Measurements from ENCODE around the gene SMG7. TPM values are rescaled to one million over a fixed set of nuclear protein-coding genes. Genes with fewer than 3 reads are reported as not detected.

SMG7 gene
- total and polyA plus RNA-seq, 2 donors (not counting 3 experiments of a cell fraction or from before 2014, with no cell fraction given) = 25.4 to 47.1 TPM

GRCh38 chr1:183575606-183576005 is 103.3 kb downstream of the SMG7 start:
- intact Hi-C loops (cut with micrococcal nuclease) (no loop called here), dilution Hi-C loops (cut with MboI; ENCODE audit: extremely low pct_ligation_motif_present, low sequenced_read_pairs) (no loop called here)
- H3K36me3 ChIP-seq (ENCODE audit: control insufficient read depth in 2 of 2, extremely low read depth in 1 of 2, insufficient read depth in 2 of 2, low read length in 2 of 2) = no peaks in the 10 kb centered on the region
- H4K20me1 ChIP-seq (replicated peaks; ENCODE audit: control insufficient read depth, extremely low read depth, insufficient read depth, low read length) = no peaks in the 10 kb centered on the region
- DNase-seq (ENCODE audit: low read depth, low spot score) = no peak
- POLR2A ChIA-PET = no interaction called here
- BruUV-seq (replicated peaks) = no TSS peak
- H3K4me2 ChIP-seq (ENCODE audit: insufficient read depth, low read length) = no peak overlapping the region
- no peak overlapping the region for H3K9ac ChIP-seq (replicated peaks; ENCODE audit: extremely low read depth, insufficient read depth, low read length)
- H3K27me3 ChIP-seq (ENCODE audit: control insufficient read depth in 2 of 2, insufficient read depth in 2 of 2, low read length in 2 of 2) = no peaks in the 10 kb centered on the region
- no peaks in the 10 kb centered on the region for H3K9me1 ChIP-seq (replicated peaks; ENCODE audit: control insufficient read depth, extremely low read depth, insufficient read depth, low read length)
- FAIRE-seq = no peak
- H3K9me3 ChIP-seq (replicated peaks; ENCODE audit: control insufficient read depth, insufficient read depth, low read length) = no peaks in the 10 kb centered on the region
- H3K27ac ChIP-seq (ENCODE audit: insufficient read depth, low read depth, low read length) = no peak overlapping the region
- no peaks in the 10 kb centered on the region for H3K4me1 ChIP-seq (ENCODE audit: control insufficient read depth, extremely low read depth, insufficient read depth, low read length)
- TF ChIP-seq MAX (IDR thresholded peaks at IDR 0.05; ENCODE audit: insufficient read depth, insufficient read length) = no peak
- TF ChIP-seq CTCF (IDR thresholded peaks at IDR 0.05; ENCODE audit: extremely low read depth in 1 of 2, insufficient read depth in 1 of 2, low read depth in 1 of 2, low read length in 2 of 2) = no peak
- no peak for TF ChIP-seq EZH2 (IDR thresholded peaks at IDR 0.05; ENCODE audit: borderline replicate concordance, low read depth, low read length, severe bottlenecking)
- no peak for TF ChIP-seq POLR2A (IDR thresholded peaks at IDR 0.05; ENCODE audit: low read depth, low read length)
- TF ChIP-seq GATA2 (IDR thresholded peaks at IDR 0.05; ENCODE audit: insufficient read depth, insufficient read length, low read depth, low read length) = no peak
- no peak for TF ChIP-seq FOS (IDR thresholded peaks at IDR 0.05; ENCODE audit: borderline replicate concordance, insufficient read depth, low read length)
- H3K4me3 ChIP-seq (replicated peaks in 1 of 3; ENCODE audit: insufficient read depth in 1 of 3, low read depth in 1 of 3, low read length in 3 of 3) = no peak overlapping the region
- CTCF ChIA-PET = interaction anchor here (1.0 kb wide), 1 partner anchor 34 kb away, joined by 4 read pairs; no protein-coding TSS in a partner anchor
- H3K79me2 ChIP-seq (ENCODE audit: control insufficient read depth, insufficient read depth, low read length) = no peaks in the 10 kb centered on the region
- no peak overlapping the region for H2AFZ ChIP-seq (ENCODE audit: low read depth, low read length)

- no peak overlapping the region for H3K27ac ChIP-seq (ENCODE audit: insufficient read depth, low read depth, low read length)
- ChIA-PET CTCF (no interaction called here), POLR2A (no interaction called here)
- H3K4me2 ChIP-seq (ENCODE audit: insufficient read depth, low read length) = no peak overlapping the region
- TF ChIP-seq POLR2AphosphoS5 (IDR thresholded peaks at IDR 0.05; ENCODE audit: insufficient read depth, low read depth, low read length) (no peak), MAX (IDR thresholded peaks at IDR 0.05; ENCODE audit: insufficient read depth, insufficient read length) (no peak), FOS (IDR thresholded peaks at IDR 0.05; ENCODE audit: borderline replicate concordance, insufficient read depth, low read length) (no peak), GATA2 (IDR thresholded peaks at IDR 0.05; ENCODE audit: insufficient read depth, insufficient read length, low read depth, low read length) (no peak), MYC (IDR thresholded peaks at IDR 0.05; ENCODE audit: low read depth, low read length) (no peak), POLR2A (IDR thresholded peaks at IDR 0.05; ENCODE audit: low read depth, low read length) (no peak), EZH2 (IDR thresholded peaks at IDR 0.05; ENCODE audit: borderline replicate concordance, low read depth, low read length, severe bottlenecking) (no peak), CTCF (IDR thresholded peaks at IDR 0.05; ENCODE audit: extremely low read depth in 1 of 2, insufficient read depth in 1 of 2, low read depth in 1 of 2, low read length in 2 of 2) (no peak), JUN (IDR thresholded peaks at IDR 0.05; ENCODE audit: borderline replicate concordance, insufficient read depth, insufficient read length, low read depth) (no peak)
- no peak overlapping the region for H2AFZ ChIP-seq (ENCODE audit: low read depth, low read length)
- H3K4me1 ChIP-seq (ENCODE audit: control insufficient read depth, extremely low read depth, insufficient read depth, low read length) = no peaks in the 10 kb centered on the region
- no peaks in the 10 kb centered on the region for H4K20me1 ChIP-seq (replicated peaks; ENCODE audit: control insufficient read depth, extremely low read depth, insufficient read depth, low read length)
- no peaks in the 10 kb centered on the region for H3K9me1 ChIP-seq (replicated peaks; ENCODE audit: control insufficient read depth, extremely low read depth, insufficient read depth, low read length)
- no peak for FAIRE-seq
- no peak overlapping the region for H3K9ac ChIP-seq (replicated peaks; ENCODE audit: extremely low read depth, insufficient read depth, low read length)
- H3K36me3 ChIP-seq (ENCODE audit: control insufficient read depth in 2 of 2, extremely low read depth in 1 of 2, insufficient read depth in 2 of 2, low read length in 2 of 2) = no peaks in the 10 kb centered on the region
- no peak overlapping the region for H3K4me3 ChIP-seq (replicated peaks in 1 of 3; ENCODE audit: insufficient read depth in 1 of 3, low read depth in 1 of 3, low read length in 3 of 3)
- dilution Hi-C loops (cut with MboI; ENCODE audit: extremely low pct_ligation_motif_present, low sequenced_read_pairs) (no loop called here), intact Hi-C loops (cut with micrococcal nuclease) (no loop called here)
- DNase-seq (ENCODE audit: low read depth, low spot score) = no peak
- no peaks in the 10 kb centered on the region for H3K9me3 ChIP-seq (replicated peaks; ENCODE audit: control insufficient read depth, insufficient read depth, low read length)
- no peaks in the 10 kb centered on the region for H3K79me2 ChIP-seq (ENCODE audit: control insufficient read depth, insufficient read depth, low read length)
- BruUV-seq (replicated peaks) = no TSS peak
- H3K27me3 ChIP-seq (ENCODE audit: control insufficient read depth in 2 of 2, insufficient read depth in 2 of 2, low read length in 2 of 2) = no peaks in the 10 kb centered on the region
These were observed 104.2 kb downstream of the SMG7 start for GRCh38 chr1:183576537-183576936.
